Measurements from ENCODE around the gene CYP2S1. TPM values are rescaled to one million over a fixed set of nuclear protein-coding genes. Genes with fewer than 3 reads are reported as not detected.

The CYP2S1 gene
- total and polyA plus RNA-seq, 2 of the 4 experiments (the other 2 are of a cell fraction), result 0.54 to 2.1 TPM

DNA sequence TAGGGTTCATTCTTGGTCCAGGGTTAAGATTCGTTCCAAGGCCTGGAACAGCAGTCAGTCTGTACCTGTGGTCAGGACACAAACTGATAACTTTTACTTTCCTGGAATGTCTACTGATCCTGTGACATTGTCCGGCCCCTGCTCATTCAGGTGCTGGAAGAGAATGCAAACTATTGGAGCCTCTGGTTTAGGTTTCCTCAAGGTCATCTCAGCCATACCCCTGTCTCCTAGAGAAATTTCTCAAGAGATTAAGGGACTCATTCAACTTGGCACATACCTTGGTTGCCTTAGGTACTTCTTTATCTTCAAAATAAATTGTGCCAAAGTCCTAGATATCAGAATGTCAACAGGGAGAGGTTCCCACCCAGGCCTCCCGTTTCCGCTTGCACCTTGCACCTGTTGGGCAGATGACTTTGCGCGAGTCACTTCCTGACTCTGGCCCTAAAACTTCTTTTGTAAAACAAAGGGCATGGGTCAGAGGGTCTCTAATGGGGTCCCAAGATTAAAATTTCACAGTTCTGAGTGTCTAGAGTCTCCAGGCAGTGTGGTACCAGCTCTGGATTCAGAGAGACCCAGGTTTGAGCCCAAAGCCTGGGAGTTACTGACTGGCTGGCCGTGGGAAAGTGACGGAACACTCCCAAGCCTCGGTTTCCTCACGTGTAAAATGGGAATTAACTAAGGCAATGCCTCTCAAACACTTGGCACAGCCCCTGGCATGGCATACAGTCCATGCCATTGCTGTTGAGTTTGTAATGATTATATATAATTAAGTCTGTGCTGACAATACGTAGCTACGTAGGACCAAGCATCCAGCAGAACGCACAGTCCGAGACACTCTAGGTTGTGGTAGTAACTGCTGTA is 25.8 kb upstream of the CYP2S1 start:
- no peaks in the 10 kb centered on the region for H3K9me1 ChIP-seq (ENCODE audit: insufficient read depth, low read length)
- WGBS, 2 experiments (ENCODE audit: extremely low coverage in 2 of 2, insufficient read length in 1 of 2), result 83% methylated on average over 1 of the region's 14 CpGs; no CpG with 5 or more reads in 1 of the 2 experiments

More for the DNA sequence above, 25.8 kb upstream of the CYP2S1 start:
- no peak overlapping the region for H2BK5ac ChIP-seq (ENCODE audit: low read depth, low read length, poor library complexity, severe bottlenecking)
- ATAC-seq (ENCODE audit: low read depth) (no peak), DNase-seq (no peak)
- ChIA-PET POLR2A (ENCODE audit: unreplicated experiment) (no interaction called here), CTCF (no interaction called here)
- no peak overlapping the region for H3K27ac ChIP-seq (ENCODE audit: insufficient read depth, low read length)
- TF ChIP-seq CHD1 (IDR thresholded peaks at IDR 0.05; ENCODE audit: low read depth, low read length) (no peak), MAFK (IDR thresholded peaks at IDR 0.05; ENCODE audit: low read depth, low read length) (no peak), CTCF (conservative IDR thresholded peaks at IDR 0.05; ENCODE audit: low read depth, low read length) (no peak), CEBPB (IDR thresholded peaks at IDR 0.05; ENCODE audit: low read depth, low read length) (no peak), SMC3 (IDR thresholded peaks at IDR 0.05; ENCODE audit: low read depth, low read length) (no peak), MAZ (IDR thresholded peaks at IDR 0.05; ENCODE audit: borderline replicate concordance, low read depth, low read length) (no peak)
- TF ChIP-seq, protein P1, sequence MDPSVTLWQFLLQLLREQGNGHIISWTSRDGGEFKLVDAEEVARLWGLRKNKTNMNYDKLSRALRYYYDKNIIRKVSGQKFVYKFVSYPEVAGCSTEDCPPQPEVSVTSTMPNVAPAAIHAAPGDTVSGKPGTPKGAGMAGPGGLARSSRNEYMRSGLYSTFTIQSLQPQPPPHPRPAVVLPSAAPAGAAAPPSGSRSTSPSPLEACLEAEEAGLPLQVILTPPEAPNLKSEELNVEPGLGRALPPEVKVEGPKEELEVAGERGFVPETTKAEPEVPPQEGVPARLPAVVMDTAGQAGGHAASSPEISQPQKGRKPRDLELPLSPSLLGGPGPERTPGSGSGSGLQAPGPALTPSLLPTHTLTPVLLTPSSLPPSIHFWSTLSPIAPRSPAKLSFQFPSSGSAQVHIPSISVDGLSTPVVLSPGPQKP (IDR thresholded peaks at IDR 0.05; ENCODE audit: borderline replicate concordance, low read depth, low read length), result no peak
- H2BK15ac ChIP-seq (ENCODE audit: low read depth, low read length), result no peak overlapping the region
- H3K9ac ChIP-seq (ENCODE audit: low read depth, low read length), result no peak overlapping the region
- no peak overlapping the region for H2BK20ac ChIP-seq (ENCODE audit: low read depth, low read length)
- H3K18ac ChIP-seq (ENCODE audit: low read depth, low read length), result no peak overlapping the region
- no peaks in the 10 kb centered on the region for H3K36me3 ChIP-seq (ENCODE audit: control insufficient read depth, insufficient read depth, low read length)
- H4K20me1 ChIP-seq (ENCODE audit: insufficient read depth, low read length), result no peaks in the 10 kb centered on the region
- no peak overlapping the region for H3K14ac ChIP-seq (replicated peaks; ENCODE audit: low read depth, low read length)
- H2AFZ ChIP-seq (replicated peaks; ENCODE audit: low read length, poor library complexity), result no peak overlapping the region
- no peak overlapping the region for H3K4me2 ChIP-seq (ENCODE audit: low read depth, low read length)
- intact Hi-C loops (cut with micrococcal nuclease), result no loop called here
- no peak overlapping the region for H2AK5ac ChIP-seq (ENCODE audit: low read depth, low read length)
- no TSS peak for BruUV-seq (replicated peaks)
- no peaks in the 10 kb centered on the region for H3K9me3 ChIP-seq (ENCODE audit: control insufficient read depth, insufficient read depth, low read length)
- no peak overlapping the region for H3K4ac ChIP-seq (ENCODE audit: low read depth, low read length)
- no peak overlapping the region for H2AK9ac ChIP-seq (replicated peaks; ENCODE audit: low read depth, low read length, poor library complexity)
- H3K56ac ChIP-seq (ENCODE audit: extremely low read depth, insufficient read depth, low read length), result no peak overlapping the region
- no peaks in the 10 kb centered on the region for H3K79me1 ChIP-seq (ENCODE audit: low read depth in 1 of 2, low read length in 2 of 2)
- peaks cover 3% of the 10 kb centered on the region; the same call in 1 of the 2 replicates for H3K27me3 ChIP-seq (ENCODE audit: control insufficient read depth, insufficient read depth, low read length)
- H2BK120ac ChIP-seq (ENCODE audit: low read depth, low read length), result no peak overlapping the region
- dilution Hi-C loops (cut with HindIII; ENCODE audit: low sequenced_read_pairs, unreplicated experiment), result no loop called here
- H4K5ac ChIP-seq (ENCODE audit: low read depth, low read length), result no peak overlapping the region
- H3K23ac ChIP-seq (ENCODE audit: low read depth, low read length), result no peak overlapping the region
- no peak overlapping the region for H4K8ac ChIP-seq (ENCODE audit: low read depth in 2 of 2, low read length in 2 of 2)
- H3K4me1 ChIP-seq (ENCODE audit: control insufficient read depth, insufficient read depth, low read length), result no peaks in the 10 kb centered on the region
- in situ Hi-C loops (cut with MboI; ENCODE audit: low sequenced_read_pairs), result no loop called here
- no peak overlapping the region for H3K4me3 ChIP-seq (ENCODE audit: insufficient read depth, low read depth, low read length)
- H4K91ac ChIP-seq (ENCODE audit: insufficient read depth, low read depth, low read length), result no peak overlapping the region
